Measurements from ENCODE around the gene LRGUK. TPM values are rescaled to one million over a fixed set of nuclear protein-coding genes. Genes with fewer than 3 reads are reported as not detected.

Gene LRGUK
- total and polyA plus RNA-seq, 2 of the 4 experiments (the other 2 are of a cell fraction): 0.07 TPM; not detected in 1

DNA sequence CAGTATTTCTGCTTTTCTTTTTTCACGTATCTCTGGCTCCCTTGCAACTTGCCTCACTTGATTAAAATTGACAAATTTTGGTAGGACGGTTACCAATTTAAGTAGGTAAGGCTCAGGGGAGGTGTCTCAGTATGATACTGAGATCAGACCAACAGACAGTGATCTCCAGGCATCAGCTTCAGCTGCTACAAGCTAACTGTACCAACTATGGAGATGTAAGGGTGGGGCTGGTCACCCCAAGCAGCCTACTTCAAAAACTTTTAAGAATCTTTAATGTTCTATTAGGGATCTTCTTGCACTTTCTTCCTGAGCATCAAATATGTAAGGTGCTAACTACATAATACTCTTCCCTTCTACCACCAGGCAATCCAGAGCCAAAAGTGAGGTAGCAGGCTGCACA, 162.7 kb downstream of the LRGUK start:
- dilution Hi-C loops (cut with HindIII; ENCODE audit: low sequenced_read_pairs, unreplicated experiment) (no loop called here), in situ Hi-C loops (cut with MboI; ENCODE audit: low sequenced_read_pairs) (no loop called here), intact Hi-C loops (cut with micrococcal nuclease) (no loop called here)
- ChIA-PET POLR2A (ENCODE audit: unreplicated experiment) (interaction anchor here (1.0 kb wide), 1 partner anchor 9 kb away, joined by 3 read pairs; no protein-coding TSS in a partner anchor), CTCF (interaction anchor here (1.2 kb wide), 1 partner anchor 149 kb away, joined by 4 read pairs; no protein-coding TSS in a partner anchor)
- Histone ChIP-seq H3K9me3 (ENCODE audit: control insufficient read depth, insufficient read depth, low read length) (no peaks in the 10 kb centered on the region), H3K14ac (replicated peaks; ENCODE audit: low read depth, low read length) (no peak overlapping the region), H2AK5ac (ENCODE audit: low read depth, low read length) (no peak overlapping the region), H3K23ac (ENCODE audit: low read depth, low read length) (no peak overlapping the region), H3K27me3 (ENCODE audit: control insufficient read depth, insufficient read depth, low read length) (peaks cover 2% of the 10 kb centered on the region; the same call in 1 of the 2 replicates), H3K9me1 (ENCODE audit: insufficient read depth, low read length) (no peaks in the 10 kb centered on the region; the same call in 1 of the 2 replicates), H3K4me3 (ENCODE audit: insufficient read depth, low read depth, low read length) (no peak overlapping the region), H4K20me1 (ENCODE audit: insufficient read depth, low read length) (no peaks in the 10 kb centered on the region), H3K36me3 (ENCODE audit: control insufficient read depth, insufficient read depth, low read length) (peaks cover 8% of the 10 kb centered on the region), H2BK5ac (ENCODE audit: low read depth, low read length, poor library complexity, severe bottlenecking) (no peak overlapping the region), H3K9ac (ENCODE audit: low read depth, low read length) (no peak overlapping the region), H4K8ac (ENCODE audit: low read depth in 2 of 2, low read length in 2 of 2) (no peak overlapping the region), H3K56ac (ENCODE audit: extremely low read depth, insufficient read depth, low read length) (no peak overlapping the region), H2AK9ac (replicated peaks; ENCODE audit: low read depth, low read length, poor library complexity) (no peak overlapping the region), H3K27ac (ENCODE audit: insufficient read depth, low read length) (no peak overlapping the region), H2BK20ac (ENCODE audit: low read depth, low read length) (no peak overlapping the region), H3K4me1 (ENCODE audit: control insufficient read depth, insufficient read depth, low read length) (no peaks in the 10 kb centered on the region), H4K5ac (ENCODE audit: low read depth, low read length) (no peak overlapping the region), H3K4ac (ENCODE audit: low read depth, low read length) (no peak overlapping the region), H3K4me2 (ENCODE audit: low read depth, low read length) (no peak overlapping the region), H3K18ac (ENCODE audit: low read depth, low read length) (no peak overlapping the region), H2BK15ac (ENCODE audit: low read depth, low read length) (no peak overlapping the region), H3K79me1 (ENCODE audit: low read depth in 1 of 2, low read length in 2 of 2) (no peaks in the 10 kb centered on the region), H2BK120ac (ENCODE audit: low read depth, low read length) (no peak overlapping the region), H4K91ac (ENCODE audit: insufficient read depth, low read depth, low read length) (no peak overlapping the region), H2AFZ (replicated peaks; ENCODE audit: low read length, poor library complexity) (no peak overlapping the region)
- TF ChIP-seq, protein P1, sequence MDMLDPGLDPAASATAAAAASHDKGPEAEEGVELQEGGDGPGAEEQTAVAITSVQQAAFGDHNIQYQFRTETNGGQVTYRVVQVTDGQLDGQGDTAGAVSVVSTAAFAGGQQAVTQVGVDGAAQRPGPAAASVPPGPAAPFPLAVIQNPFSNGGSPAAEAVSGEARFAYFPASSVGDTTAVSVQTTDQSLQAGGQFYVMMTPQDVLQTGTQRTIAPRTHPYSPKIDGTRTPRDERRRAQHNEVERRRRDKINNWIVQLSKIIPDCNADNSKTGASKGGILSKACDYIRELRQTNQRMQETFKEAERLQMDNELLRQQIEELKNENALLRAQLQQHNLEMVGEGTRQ (IDR thresholded peaks at IDR 0.05; ENCODE audit: low read depth, low read length): no peak
- TF ChIP-seq MAFK (IDR thresholded peaks at IDR 0.05; ENCODE audit: low read depth, low read length): no peak
- TF ChIP-seq RAD21 (IDR thresholded peaks at IDR 0.05; ENCODE audit: low read length): no peak
- TF ChIP-seq FOS (IDR thresholded peaks at IDR 0.05; ENCODE audit: low read depth, low read length): no peak
- TF ChIP-seq SMC3 (IDR thresholded peaks at IDR 0.05; ENCODE audit: low read depth, low read length): no peak
- no peak for TF ChIP-seq BHLHE40 (IDR thresholded peaks at IDR 0.05; ENCODE audit: low read depth, low read length)
- no TSS peak for BruUV-seq (replicated peaks)
- DNase-seq (no peak), ATAC-seq (ENCODE audit: low read depth) (no peak)
- WGBS, 2 experiments (ENCODE audit: extremely low coverage in 2 of 2, insufficient read length in 1 of 2): 100% methylated on average over 1 of the region's 2 CpGs; no CpG with 5 or more reads in 1 of the 2 experiments
